Left renal pelvis (tissue), 4 donors: ENCODE data around the gene CTNNBIP1. TPM values are rescaled to one million over a fixed set of nuclear protein-coding genes. Genes with fewer than 3 reads are reported as not detected.

ENCODE experiments used
- DNase-seq, 4 donors: peaks; one replicate each; pipeline ENCODE4 v3.0.0-alpha.2; 2013; ENCODE audit warnings: low read depth in 4 of 4, low spot score in 3 of 4
- polyA plus RNA-seq, 4 donors: library from polyadenylated mRNA; unstranded; fragments of 120-200 nt; gene quantifications; one replicate each; pipeline ENCODE4 v1.2.1, GENCODE V29; 2013; ENCODE audit not compliant: insufficient read length in 4 of 4

CTNNBIP1 gene
- polyA plus RNA-seq, 4 donors, result 30.9 to 35.2 (median 32.6) TPM

DNA sequence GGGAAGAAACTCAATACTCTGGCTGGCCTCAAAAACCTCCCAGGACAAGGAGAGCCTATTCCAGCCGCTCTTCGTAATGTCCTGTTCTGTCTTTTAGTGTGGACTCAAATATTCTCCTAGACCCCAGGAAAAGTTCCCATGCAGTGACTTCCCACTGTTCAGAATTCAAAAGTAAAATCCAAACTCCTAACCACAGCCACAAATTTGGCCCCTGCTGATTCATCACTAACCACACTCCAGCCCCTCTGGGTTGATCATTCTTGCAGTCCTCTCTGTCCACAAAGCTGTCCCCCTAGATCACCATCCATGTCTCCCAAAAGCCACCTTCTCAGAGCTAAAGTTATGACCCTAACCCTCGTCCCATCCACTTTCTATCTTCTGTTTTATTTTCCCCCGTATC, 5.1 kb downstream of the CTNNBIP1 start:
- DNase-seq, result no peak

DNA sequence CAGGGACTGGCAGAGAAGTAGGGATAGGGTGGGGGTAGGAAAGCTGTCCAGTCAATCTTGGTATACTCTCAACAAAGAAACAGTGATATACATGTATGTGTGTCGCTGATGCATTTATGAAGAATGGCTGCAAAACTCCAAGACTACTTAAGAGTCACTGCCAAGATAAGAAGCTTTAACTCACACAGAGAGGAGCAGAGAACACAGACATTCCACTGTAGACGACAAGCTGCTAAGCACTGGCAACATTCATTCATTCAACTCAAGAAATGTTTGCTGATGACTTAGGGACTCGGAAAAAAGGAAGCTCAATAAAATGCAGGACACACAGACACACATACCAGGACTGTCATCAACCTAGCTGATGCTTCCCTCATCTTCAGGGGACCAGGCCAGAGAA, 5.5 kb downstream of the CTNNBIP1 start:
- DNase-seq, result no peak

DNA sequence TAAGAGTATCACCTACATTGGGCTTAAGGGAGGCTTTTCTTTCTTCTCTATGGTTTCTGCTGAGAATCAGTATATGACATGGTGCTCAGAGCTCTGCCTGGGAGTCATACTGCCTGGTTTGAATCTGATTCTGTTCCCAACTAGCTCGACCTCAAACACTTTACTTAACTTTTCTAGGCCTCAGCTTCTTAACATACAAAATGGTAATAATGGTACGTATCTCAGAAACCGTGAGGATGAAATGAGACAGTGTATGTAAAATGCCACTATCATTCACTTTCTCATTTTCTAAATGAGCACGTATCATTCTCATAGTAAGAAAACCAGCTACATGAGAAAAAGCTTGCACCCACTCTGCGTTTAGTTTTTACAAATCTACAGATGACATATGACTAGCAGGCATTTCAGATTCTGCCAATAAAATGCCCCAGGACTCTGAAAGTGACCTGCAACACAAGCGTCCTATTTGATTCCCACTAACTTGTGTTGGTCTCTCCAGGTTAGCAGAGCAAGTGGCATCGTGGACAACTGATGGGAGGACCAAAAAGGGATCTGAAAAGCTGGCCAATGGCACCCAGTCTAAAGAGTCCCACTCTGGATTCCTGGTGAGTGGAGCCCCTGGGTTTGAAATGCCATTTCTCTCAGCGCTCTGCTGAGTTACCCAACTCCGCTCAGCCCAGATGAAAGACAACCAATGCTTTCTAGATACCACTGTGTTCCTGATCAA, 6.1 kb downstream of the CTNNBIP1 start:
- DNase-seq, result no peak

DNA sequence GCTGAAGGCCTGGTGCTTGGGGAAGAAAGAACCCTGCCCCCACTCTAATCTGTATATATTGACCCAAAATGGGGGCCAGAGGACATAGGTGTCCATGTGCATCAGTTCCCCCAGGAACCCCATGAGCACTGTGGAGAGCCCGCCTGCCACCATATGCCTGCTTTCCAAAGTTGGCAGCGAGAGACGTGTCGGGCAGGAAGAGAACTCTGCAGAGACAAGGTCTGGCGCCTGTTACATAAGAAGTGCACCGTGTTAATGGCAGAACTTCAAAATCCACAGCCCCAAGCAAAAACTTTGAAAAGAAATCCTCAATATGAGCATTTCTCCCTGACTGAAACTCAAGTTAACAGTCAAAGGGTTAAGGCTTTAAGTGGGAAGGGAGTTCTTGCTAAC, 8.0 kb downstream of the CTNNBIP1 start:
- DNase-seq, result no peak

DNA sequence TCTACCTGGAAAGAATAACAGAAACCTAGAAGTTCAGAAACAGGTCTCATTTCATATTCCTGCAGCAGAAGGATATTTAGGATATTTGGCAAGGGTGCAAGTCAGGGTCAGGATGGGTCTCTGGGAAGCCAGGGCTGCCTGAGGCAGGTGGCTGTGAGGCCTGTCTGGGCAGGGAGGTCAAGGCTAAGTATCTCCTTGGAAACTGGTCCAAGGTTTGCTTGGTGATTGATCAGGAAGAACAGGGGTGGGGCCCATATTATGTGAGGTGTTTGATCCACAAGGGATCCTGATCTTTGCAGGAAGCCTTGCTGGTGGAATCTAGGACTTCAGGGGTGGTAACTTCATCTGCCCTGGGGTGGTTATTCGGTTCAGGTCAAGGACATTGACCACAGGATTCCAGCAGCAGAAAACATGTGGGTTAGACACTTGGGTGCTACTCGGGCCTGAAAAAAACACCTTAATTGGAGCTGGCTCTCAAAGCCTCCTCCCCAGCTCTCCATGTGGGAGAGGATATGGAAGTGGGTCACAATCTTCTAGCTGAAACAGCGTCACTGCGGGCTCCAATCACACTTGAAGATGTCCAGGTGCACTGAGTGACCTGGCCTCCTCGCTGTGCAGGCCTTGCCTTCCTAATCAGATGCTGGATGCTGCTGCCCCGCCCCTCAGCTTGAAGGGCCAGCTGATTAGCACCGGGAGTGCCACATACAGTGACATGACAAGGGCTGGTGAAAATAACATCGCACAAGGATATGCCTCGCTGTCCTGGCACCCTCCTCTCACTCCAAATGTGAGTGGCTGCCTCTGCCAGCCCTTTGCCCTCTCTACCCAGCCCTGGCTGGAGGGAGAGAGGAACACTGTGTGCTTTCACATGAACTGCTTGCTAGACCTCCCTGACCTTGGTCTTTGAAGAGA, 8.7 kb downstream of the CTNNBIP1 start:
- DNase-seq, result no peak

DNA sequence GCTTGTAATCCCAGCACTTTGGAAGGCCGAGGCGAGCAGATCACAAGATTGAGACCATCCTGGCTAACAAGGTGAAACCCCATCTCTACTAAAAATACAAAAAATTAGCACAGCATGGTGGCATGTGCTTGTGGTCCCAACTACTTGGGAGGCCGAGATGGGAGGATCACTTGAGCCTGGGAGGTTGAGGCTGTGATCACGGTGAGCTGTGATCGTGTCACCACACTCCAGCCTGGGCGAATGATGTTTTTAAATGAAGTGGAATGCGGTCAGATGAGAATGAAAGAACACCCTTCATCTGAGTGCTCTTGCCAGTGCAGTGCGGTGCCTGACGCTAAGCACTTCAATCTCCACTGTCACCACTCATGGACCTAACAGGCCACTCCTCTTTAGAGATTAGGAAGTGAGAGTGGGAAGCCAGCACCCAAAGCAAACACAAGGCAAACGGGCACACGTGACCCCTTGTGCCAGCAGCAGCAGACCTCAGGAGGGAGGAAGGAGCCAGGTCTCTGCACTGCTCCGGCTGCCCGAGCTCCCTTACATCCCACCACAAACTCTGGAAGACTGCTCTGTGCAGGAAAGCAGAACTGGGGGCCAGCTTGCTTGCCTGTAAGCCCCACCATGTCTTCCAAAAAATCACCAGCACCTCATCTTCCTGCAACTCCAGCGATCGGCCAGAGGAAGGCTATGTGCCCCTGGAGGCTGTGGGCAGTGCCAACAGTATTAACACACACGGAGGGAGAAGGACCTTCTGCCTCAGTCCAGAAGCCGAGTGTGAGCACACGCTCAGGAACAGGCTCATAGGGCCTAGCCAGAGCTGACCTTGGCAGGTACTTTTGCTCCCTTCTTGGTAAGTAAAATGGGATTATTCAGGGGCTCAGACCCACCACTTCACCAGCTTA, 9.7 kb downstream of the CTNNBIP1 start:
- no peak for DNase-seq

DNA sequence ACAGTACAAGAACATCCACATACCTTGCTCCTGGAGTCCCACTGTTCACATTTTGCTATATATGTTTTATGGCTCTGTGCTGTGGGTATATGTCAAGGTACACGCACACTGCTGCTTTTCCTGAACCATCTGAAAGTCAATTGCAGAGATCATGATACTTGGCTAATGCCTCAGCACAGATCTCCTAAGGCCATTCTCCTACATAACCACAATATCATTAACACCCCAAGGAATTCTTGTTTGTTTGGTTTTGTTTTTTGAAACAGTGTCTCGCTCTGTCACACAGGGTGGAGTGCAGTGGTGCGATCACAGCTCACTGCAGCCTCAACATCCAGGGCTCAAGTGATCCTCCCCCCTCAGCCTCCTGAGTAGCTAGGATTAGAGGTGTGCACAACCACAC, 16.0 kb downstream of the CTNNBIP1 start:
- no peak for DNase-seq

DNA sequence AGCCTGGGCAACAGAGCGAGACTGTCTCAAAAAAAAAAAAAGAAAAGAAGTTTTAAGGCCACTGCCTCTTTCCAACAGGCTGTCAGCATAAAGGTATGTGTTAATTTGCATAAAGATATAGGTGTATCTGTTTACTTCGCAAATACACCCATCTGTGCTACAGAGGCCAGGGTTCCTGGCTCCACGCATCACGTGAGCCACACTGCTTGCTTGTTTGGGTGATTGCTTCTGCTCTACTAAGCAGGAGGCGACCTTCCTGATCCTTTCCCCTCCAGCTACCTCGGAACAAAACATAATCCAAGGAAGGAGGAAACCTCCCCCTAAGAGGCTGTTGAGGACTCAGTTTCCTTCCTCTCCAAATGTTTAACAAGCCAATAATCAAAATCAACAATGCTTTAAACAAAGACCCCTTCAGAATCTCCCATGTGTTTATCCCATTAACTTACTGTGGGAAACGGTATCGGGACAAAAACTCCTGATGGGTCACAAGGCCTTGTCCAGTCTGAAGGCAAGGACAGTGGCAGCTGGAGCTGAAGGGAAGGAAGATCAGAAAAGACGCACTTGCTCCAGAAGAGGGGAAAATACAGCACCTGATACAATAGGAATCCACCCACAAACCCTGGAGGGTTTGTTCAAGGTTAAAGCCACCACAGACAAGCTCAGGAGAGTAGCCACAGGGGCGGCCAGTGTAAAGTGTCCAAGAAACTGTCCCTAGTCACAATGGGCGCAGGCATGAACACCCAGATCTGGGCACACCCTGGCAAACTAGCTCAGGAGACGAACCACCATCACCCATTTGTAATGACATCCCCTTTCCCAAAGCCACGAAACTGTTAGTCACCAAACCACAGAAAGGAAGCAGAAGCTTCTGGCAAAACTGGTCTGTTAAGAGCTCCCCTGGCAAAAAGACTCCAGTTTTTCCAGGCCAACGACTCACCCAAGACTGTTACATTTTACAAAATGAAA, 17.2 kb downstream of the CTNNBIP1 start:
- DNase-seq, result no peak

DNA sequence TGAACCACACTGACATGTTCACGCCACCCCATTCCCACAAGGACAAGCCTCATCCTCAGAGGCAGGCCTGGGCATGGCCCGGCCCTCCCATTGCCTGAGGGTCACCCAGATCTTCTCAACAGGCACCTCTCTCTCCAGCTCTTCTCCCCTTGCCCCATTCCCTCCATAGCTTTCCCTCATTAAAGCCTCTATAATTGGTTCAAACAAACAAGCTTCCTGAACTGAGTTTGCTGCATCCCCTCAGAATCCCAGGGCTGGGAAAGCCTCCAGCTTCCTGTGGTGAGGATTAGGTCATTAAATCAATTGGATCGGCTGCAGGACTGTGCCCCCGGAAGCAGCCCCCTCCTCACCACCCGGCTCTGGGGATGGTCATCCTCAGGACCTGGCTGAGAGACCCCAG, 18.9 kb downstream of the CTNNBIP1 start:
- DNase-seq, result no peak

DNA sequence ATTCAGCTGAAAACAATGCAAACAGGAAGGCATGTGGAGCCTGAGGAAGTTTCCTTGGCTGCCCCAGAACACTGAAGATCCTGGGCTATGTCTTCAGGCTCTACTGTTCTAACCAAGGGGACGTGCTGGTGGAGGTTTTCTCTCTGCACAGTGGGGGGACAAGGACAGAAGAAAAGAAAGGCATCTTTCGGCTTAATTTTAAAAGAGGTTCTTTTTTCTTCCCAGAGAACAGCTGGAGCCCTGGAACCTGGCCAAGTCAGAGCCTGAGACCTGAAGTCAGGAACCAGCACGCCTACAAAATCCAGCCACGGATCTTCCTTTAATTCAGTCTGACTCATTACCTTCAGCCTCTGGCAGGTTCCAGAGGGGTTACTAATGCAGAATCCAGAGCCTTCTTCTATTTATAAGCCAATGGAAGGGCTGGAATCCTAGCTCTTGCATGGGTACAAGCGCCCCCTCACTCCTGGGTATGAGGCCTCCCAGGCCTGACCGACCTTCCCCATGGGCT, 19.8 kb downstream of the CTNNBIP1 start:
- DNase-seq, result no peak

DNA sequence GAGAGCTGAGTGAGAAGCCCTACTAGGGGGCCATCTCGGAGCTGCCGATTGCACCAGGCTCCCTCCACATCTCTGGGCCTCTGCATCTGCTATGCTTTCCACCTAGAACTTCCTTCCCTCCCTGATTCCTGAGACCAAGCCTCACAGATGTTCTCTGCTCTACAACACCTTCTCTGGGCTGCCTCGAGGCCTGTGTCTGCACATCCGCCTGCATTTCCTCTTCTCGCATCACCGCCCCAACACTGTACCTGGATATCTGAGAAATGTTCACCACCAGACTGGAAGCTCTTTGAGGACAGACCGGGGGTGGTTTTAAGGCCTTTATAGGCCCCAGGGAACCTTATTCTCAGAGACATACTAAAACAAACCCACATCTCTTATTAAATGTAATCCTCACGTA, 20.7 kb downstream of the CTNNBIP1 start:
- DNase-seq, result no peak

DNA sequence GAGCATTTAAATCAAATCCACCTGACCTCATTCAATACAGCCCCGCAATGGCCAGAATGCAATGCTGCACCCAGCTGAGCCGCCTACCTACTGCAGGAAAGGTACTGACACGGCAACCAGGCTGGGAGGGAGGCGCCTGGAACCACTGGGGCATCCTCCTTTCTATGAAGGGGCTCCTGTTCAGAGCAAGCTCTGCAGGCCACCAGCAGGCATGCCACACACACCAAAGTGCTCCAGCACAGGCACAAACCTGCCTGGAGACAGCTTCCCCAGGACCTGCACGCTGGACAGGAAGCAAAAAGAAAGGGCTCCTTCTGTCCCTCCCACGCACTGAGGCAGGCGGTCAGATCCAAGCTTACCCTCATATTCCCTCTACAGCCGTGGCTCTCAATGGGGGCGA, 21.2 kb downstream of the CTNNBIP1 start:
- no peak for DNase-seq

DNA sequence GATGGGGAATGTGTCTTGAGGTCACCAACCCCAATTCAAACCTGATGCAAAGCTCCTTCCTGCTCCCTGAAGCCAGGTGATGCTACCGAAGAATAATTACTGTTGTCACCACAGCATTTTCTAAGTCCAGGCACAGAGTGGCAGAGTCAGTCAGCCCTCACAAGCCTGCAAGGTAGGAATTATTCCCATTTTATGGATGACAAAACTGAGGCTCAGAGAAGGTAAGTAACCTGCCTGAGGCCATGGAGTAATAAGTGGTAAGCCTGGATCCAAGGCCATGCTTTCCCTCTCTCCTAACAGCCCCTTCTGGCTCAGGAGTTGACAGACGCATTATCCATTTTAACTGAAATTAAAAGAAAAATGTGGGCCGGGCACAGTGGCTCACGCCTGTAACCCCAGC, 23.0 kb downstream of the CTNNBIP1 start:
- DNase-seq, result no peak

DNA sequence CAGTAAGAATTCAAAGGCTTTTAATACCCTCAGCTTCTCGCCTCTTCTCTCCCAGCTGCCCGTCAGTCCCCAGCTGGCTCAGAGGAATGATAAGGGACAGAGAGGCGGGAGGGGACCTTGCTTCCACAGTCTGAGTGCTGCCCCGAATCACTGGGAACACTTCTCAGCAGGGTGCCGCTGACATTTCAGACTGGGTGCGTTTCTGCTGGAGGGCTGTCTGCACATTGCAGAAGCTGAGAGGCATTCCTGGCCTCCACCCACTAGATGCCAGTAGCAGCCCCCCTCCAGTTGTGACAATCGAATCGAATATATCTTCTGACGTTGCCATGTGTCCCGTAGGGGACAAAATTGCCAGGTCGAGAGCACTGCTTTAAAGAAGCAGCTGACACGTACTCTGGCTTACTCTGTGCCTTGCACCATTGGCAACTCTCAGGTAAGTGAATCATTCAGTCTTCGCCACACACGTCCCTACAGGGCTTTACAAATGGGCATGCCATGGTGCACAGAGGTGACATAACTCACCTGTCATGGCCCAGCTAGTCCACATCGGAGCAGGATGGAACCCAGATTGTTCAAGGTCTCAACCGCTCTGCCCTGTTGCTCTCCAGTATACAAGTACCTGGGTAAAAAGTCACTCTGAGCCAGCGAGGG, 23.9 kb downstream of the CTNNBIP1 start:
- DNase-seq, result no peak

DNA sequence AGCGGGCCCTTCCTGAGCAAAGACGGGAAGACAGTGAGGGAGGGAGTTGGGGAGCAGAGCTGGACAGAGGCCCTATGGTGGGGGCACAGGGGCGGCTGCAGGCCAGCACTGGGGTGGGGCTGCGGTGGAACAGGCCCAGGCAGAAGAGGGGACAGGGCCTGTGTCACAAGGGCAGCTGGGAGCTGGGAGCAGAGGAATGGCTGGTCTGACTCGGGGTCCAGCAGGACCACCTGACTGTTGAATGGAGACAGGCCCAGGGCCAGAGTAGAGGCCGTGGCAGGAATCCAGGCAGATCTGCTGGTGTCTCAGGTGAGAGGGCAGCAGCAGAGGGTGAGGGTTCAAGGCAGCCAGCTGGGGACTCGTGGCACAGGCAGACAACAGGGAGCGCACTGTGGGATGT, 25.3 kb downstream of the CTNNBIP1 start:
- no peak for DNase-seq

DNA sequence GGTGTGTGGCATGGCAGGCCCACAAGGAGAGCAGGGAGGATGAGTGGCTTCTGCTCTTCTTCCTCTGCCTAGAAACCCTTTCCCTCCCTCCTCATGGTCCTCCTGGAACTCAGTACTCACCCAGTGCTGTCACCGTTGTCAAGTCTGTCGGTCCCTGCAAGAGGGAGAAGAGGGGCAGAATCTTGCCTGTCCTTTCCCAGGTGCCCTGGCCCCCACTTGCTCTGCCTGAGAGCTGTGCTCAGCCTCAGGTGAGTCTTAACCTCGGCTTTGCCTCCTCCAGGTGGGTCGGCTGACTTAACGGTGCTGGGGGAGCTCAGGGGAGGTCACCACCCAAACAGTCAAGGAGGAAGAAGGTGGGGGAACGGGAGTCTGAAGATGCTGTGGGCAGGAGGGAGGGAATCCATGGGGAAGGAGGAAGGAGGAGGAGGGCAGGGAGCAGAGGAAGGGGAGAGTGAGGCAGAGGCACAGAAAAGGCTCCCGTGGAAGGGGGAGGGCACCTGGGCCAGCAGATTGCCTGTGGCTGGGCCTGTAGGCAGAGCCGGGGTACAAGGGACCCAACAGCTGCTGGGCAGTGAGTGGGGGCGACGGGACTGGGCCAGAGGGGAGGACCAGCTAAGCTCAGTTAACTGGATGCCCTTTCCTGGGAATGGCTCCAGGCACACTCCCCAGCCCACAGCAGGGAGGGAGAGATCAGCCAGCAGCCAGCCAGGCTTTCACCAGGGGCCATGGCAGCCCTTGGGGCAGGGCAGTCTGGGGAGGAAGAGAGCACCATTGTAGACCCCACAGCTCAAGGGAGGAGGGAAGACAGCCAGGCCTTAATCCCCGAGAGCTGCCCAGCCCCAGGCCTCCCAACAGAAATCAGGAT, 26.3 kb downstream of the CTNNBIP1 start:
- DNase-seq, result no peak

DNA sequence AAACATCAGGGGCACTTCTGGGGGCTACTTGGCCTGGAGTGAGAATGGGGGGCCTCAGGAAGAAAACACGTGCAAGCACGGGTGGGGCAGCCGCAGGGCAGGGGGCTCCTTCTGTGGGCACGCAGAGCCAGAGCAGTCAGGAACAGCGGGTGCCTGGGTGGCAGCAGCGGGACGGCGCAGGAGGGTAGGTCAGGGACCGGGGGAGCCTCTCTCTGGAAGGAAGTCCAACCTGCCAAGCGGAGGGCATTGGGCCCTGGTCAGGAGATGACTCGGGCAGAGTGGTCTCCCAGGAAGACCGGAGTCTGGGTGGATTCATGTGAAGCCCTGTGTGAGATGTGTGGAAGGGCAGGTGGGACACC, 27.1 kb downstream of the CTNNBIP1 start:
- no peak for DNase-seq

DNA sequence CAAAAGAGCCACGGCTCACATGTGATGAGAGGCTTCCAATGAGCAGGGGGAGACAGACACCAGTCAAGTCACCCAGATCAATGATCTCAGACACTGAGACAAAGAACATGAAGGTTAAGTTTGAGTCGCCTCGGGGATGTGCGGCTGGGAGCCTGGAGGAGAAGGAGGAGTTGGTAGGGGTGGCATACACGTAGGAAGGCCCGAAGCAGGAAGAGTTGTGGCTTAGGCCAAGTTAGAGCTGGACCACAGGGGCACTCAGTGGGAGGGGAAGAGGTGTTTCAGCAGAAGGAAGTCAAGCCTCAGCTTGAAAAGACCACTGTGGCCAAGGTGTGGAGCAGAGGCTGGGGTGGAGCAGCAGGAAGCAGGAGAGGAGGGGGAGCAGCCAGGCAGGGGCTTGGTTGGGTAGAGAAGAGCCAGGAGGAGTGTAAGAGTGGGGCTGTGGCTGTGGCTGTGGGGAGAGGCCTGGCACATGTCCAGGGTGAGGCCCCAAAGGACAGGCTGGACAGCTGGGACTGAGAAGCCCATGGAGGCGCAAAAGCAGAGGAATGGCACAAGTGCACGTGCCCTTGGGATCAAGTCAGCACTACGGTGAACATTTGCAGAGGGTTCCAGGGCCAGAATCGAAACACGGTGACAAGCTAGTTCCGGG, 27.6 kb downstream of the CTNNBIP1 start:
- DNase-seq, result no peak
